WTC11 (cell line): ENCODE measurements around the gene TNRC6A. TPM values are rescaled to one million over a fixed set of nuclear protein-coding genes. Genes with fewer than 3 reads are reported as not detected.
"Not testable (repeated sequence)": the region's sequence is repeated elsewhere in the genome, so short reads cannot be mapped to it uniquely, and the experiment has no call there.

Experiments used
- ATAC-seq: fragments of 200-7000 bp; cut with Tn5 transposase; 2 replicates; pipeline ENCODE4 v1.10.0; 2021; ENCODE audit warnings: mild to moderate bottlenecking, moderate library complexity
- CTCF ChIA-PET: fragments of 300-600 bp; sonication (Branson Sonifier 250); formaldehyde crosslinking; loops from one replicate; lab custom pipeline; 2021; ENCODE audit warnings: antibody characterized with exemption; lab: Charles Lee
- POLR2A ChIA-PET: fragments of 350-600 bp; sonication (Branson Sonifier 250); formaldehyde crosslinking; loops from one replicate; lab custom pipeline; 2021; ENCODE audit warnings: antibody characterized with exemption; lab: Charles Lee
- DNase-seq: peaks from one replicate; pipeline ENCODE4 v3.0.0; 2021; ENCODE audit warnings: low spot score
- H3K27ac Mint-ChIP-seq: 2 replicates; pipeline ENCODE4 v1.8.0; 2021; ENCODE audit warnings: mixed read lengths
- H3K27me3 Mint-ChIP-seq: 2 replicates; pipeline ENCODE4 v1.8.0; 2021; ENCODE audit warnings: low read depth, mild to moderate bottlenecking, moderate library complexity, mixed read lengths
- H3K36me3 Mint-ChIP-seq: 2 replicates; pipeline ENCODE4 v1.8.0; 2021; ENCODE audit warnings: mixed read lengths
- H3K4me1 Mint-ChIP-seq: 2 replicates; pipeline ENCODE4 v1.8.0; 2022; ENCODE audit warnings: mixed read lengths
- H3K4me3 Mint-ChIP-seq: 2 replicates; pipeline ENCODE4 v1.8.0; 2021; ENCODE audit warnings: mild to moderate bottlenecking, moderate library complexity, mixed read lengths
- H3K9me3 Mint-ChIP-seq: 2 replicates; pipeline ENCODE4 v1.8.0; 2021; ENCODE audit warnings: mixed read lengths
- CREM ChIP-seq: sonication (generic); formaldehyde crosslinking; IDR thresholded peaks from 2 replicates; pipeline ENCODE4 v1.8.1; 2022; ENCODE audit warnings: mild to moderate bottlenecking, missing genetic modification reagents, moderate library complexity
- FOXJ3 ChIP-seq: sonication (generic); formaldehyde crosslinking; IDR thresholded peaks from 2 replicates; pipeline ENCODE4 v1.9.0; 2021; ENCODE audit warnings: missing genetic modification reagents, mild to moderate bottlenecking, borderline replicate concordance
- GTF2I ChIP-seq: fragments of 250-450 bp; sonication (Bioruptor Pico); conservative IDR thresholded peaks from 2 replicates; pipeline ENCODE4 v1.4.0; 2021; ENCODE audit warnings: mild to moderate bottlenecking
- IRF2 ChIP-seq: sonication (generic); formaldehyde crosslinking; IDR thresholded peaks from 2 replicates; pipeline ENCODE4 v1.8.0; 2022; ENCODE audit warnings: low read depth, missing genetic modification reagents, borderline replicate concordance
- KAT7 ChIP-seq: sonication (generic); formaldehyde crosslinking; IDR thresholded peaks from 2 replicates; pipeline ENCODE4 v1.8.1; 2023; ENCODE audit warnings: missing genetic modification reagents, mild to moderate bottlenecking, borderline replicate concordance
- MXD4 ChIP-seq: fragments of 250-450 bp; sonication (Bioruptor Pico); IDR thresholded peaks from 2 replicates; pipeline ENCODE4 v1.8.0; 2021; ENCODE audit warnings: mild to moderate bottlenecking, moderate library complexity, borderline replicate concordance
- NFYB ChIP-seq: sonication (generic); formaldehyde crosslinking; conservative IDR thresholded peaks from 2 replicates; pipeline ENCODE4 v1.8.0; 2022; ENCODE audit warnings: low read depth, missing genetic modification reagents
- NR1H2 ChIP-seq: sonication (generic); formaldehyde crosslinking; IDR thresholded peaks from 2 replicates; pipeline ENCODE4 v1.9.0; 2021; ENCODE audit warnings: mild to moderate bottlenecking, moderate library complexity, missing genetic modification reagents
- RORB ChIP-seq: fragments of 250-450 bp; sonication (Bioruptor Pico); IDR thresholded peaks from 2 replicates; pipeline ENCODE4 v1.9.0; 2021; ENCODE audit warnings: mild to moderate bottlenecking
- SMAD3 ChIP-seq: sonication (generic); formaldehyde crosslinking; IDR thresholded peaks from 2 replicates; pipeline ENCODE4 v1.8.0; 2022; ENCODE audit warnings: missing genetic modification reagents, mild to moderate bottlenecking, borderline replicate concordance
- SP1 ChIP-seq: sonication (generic); formaldehyde crosslinking; conservative IDR thresholded peaks from 2 replicates; pipeline ENCODE4 v1.8.1; 2022; ENCODE audit warnings: missing genetic modification reagents
- TEAD4 ChIP-seq: sonication (generic); formaldehyde crosslinking; IDR thresholded peaks from 2 replicates; pipeline ENCODE4 v1.8.0; 2022; ENCODE audit warnings: mild to moderate bottlenecking, missing genetic modification reagents
- ZBTB21 ChIP-seq: sonication (generic); formaldehyde crosslinking; IDR thresholded peaks from 2 replicates; pipeline ENCODE4 v1.8.1; 2023; ENCODE audit warnings: mild to moderate bottlenecking, missing genetic modification reagents, borderline replicate concordance
- ZNF138 ChIP-seq: sonication (generic); formaldehyde crosslinking; conservative IDR thresholded peaks from 2 replicates; pipeline ENCODE4 v1.8.1; 2022; ENCODE audit warnings: mild to moderate bottlenecking, moderate library complexity, missing genetic modification reagents
- ZNF219 ChIP-seq: sonication (generic); formaldehyde crosslinking; IDR thresholded peaks from 2 replicates; pipeline ENCODE4 v1.8.0; 2023; ENCODE audit warnings: missing genetic modification reagents, mild to moderate bottlenecking, borderline replicate concordance
- ZNF317 ChIP-seq: sonication (generic); formaldehyde crosslinking; IDR thresholded peaks from 2 replicates; pipeline ENCODE4 v1.8.1; 2023; ENCODE audit warnings: low read depth, mild to moderate bottlenecking, moderate library complexity, missing genetic modification reagents, borderline replicate concordance
- ZNF396 ChIP-seq: fragments of 250-450 bp; sonication (Bioruptor Pico); IDR thresholded peaks from 2 replicates; pipeline ENCODE4 v1.8.0; 2021; ENCODE audit warnings: mild to moderate bottlenecking, moderate library complexity, borderline replicate concordance
- ZNF423 ChIP-seq: fragments of 250-450 bp; sonication (Bioruptor Pico); IDR thresholded peaks from 2 replicates; pipeline ENCODE4 v2.1.2; 2022; ENCODE audit warnings: mild to moderate bottlenecking, moderate library complexity
- ZNF671 ChIP-seq: fragments of 250-450 bp; sonication (Bioruptor Pico); IDR thresholded peaks from 2 replicates; pipeline ENCODE4 v1.8.0; 2021; ENCODE audit warnings: mild to moderate bottlenecking
- total RNA-seq: library from RNA; stranded (reverse); gene quantifications from 3 replicates; pipeline ENCODE4 v1.2.3, GENCODE V29; 2021
- TF ChIP-seq, protein P1 (sequence below): fragments of 250-450 bp; sonication (Bioruptor Pico); IDR thresholded peaks from 2 replicates; pipeline ENCODE4 v1.8.0; 2021; ENCODE audit warnings: mild to moderate bottlenecking
- TF ChIP-seq, protein P2 (sequence below): sonication (generic); formaldehyde crosslinking; conservative IDR thresholded peaks from 2 replicates; pipeline ENCODE4 v1.8.1; 2023; ENCODE audit warnings: mild to moderate bottlenecking, low read depth, missing genetic modification reagents, moderate library complexity
- TF ChIP-seq, protein P3 (sequence below): sonication (generic); formaldehyde crosslinking; IDR thresholded peaks from 2 replicates; pipeline ENCODE4 v1.8.1; 2023; ENCODE audit warnings: mild to moderate bottlenecking, missing genetic modification reagents, moderate library complexity
- TF ChIP-seq, protein P4 (sequence below): sonication (generic); formaldehyde crosslinking; IDR thresholded peaks from 2 replicates; pipeline ENCODE4 v1.8.1; 2022; ENCODE audit warnings: mild to moderate bottlenecking, moderate library complexity, missing genetic modification reagents
- TF ChIP-seq, protein P5 (sequence below): sonication (generic); formaldehyde crosslinking; IDR thresholded peaks from 2 replicates; pipeline ENCODE4 v1.8.0; 2022; ENCODE audit warnings: mild to moderate bottlenecking, missing genetic modification reagents

The TNRC6A gene
- total RNA-seq, 1 experiment from 2014 or later, result 86.3 TPM

DNA sequence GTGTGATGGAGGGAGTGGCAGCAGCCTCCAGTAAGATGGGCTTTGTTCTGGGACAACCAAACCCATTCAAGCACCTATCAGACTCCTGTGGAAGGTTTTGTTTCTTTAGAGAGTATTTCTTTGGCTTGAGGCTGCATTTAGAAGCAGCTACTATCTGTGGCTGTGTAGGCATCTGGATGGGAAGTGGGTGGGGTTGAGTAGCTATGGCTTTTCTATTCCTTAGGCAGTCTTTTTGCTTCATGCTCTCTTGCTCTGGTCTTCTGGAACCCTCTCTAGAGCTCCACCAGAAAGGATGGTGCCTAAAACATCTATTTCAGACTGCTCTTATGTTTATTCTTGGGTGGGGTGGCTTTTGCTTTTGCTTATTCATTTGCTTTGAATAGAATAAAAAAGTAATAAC lies 19.9 kb downstream of the TNRC6A start:
- DNase-seq (no peak), ATAC-seq (no peak)
- peak overlapping the region; percentile 22; the same call in 1 of the 2 replicates for H3K27ac Mint-ChIP-seq
- H3K36me3 Mint-ChIP-seq, result peaks cover 12% of the 10 kb centered on the region
- no peak overlapping the region for H3K4me3 Mint-ChIP-seq
- H3K4me1 Mint-ChIP-seq, result peaks cover 67% of the 10 kb centered on the region
- POLR2A ChIA-PET, result no interaction called here
- TF ChIP-seq NR1H2 (CRISPR knock-in tag), result no peak
- TF ChIP-seq NFYB (CRISPR knock-in tag), result no peak
- no peak for TF ChIP-seq GTF2I
- TF ChIP-seq, protein P1, sequence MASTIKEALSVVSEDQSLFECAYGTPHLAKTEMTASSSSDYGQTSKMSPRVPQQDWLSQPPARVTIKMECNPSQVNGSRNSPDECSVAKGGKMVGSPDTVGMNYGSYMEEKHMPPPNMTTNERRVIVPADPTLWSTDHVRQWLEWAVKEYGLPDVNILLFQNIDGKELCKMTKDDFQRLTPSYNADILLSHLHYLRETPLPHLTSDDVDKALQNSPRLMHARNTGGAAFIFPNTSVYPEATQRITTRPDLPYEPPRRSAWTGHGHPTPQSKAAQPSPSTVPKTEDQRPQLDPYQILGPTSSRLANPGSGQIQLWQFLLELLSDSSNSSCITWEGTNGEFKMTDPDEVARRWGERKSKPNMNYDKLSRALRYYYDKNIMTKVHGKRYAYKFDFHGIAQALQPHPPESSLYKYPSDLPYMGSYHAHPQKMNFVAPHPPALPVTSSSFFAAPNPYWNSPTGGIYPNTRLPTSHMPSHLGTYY (CRISPR knock-in tag), result no peak
- no peak for TF ChIP-seq ZBTB21
- TF ChIP-seq ZNF317 (CRISPR knock-in tag), result no peak
- TF ChIP-seq ZNF423 (CRISPR knock-in tag), result no peak
- no peak for TF ChIP-seq SP1 (CRISPR knock-in tag)
- TF ChIP-seq, protein P2, sequence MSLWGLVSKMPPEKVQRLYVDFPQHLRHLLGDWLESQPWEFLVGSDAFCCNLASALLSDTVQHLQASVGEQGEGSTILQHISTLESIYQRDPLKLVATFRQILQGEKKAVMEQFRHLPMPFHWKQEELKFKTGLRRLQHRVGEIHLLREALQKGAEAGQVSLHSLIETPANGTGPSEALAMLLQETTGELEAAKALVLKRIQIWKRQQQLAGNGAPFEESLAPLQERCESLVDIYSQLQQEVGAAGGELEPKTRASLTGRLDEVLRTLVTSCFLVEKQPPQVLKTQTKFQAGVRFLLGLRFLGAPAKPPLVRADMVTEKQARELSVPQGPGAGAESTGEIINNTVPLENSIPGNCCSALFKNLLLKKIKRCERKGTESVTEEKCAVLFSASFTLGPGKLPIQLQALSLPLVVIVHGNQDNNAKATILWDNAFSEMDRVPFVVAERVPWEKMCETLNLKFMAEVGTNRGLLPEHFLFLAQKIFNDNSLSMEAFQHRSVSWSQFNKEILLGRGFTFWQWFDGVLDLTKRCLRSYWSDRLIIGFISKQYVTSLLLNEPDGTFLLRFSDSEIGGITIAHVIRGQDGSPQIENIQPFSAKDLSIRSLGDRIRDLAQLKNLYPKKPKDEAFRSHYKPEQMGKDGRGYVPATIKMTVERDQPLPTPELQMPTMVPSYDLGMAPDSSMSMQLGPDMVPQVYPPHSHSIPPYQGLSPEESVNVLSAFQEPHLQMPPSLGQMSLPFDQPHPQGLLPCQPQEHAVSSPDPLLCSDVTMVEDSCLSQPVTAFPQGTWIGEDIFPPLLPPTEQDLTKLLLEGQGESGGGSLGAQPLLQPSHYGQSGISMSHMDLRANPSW, result no peak
- no peak for TF ChIP-seq IRF2
- no peak for TF ChIP-seq ZNF219 (CRISPR knock-in tag)
- no peak for TF ChIP-seq TEAD4
- TF ChIP-seq MXD4 (CRISPR knock-in tag), result no peak
- TF ChIP-seq, protein P3, sequence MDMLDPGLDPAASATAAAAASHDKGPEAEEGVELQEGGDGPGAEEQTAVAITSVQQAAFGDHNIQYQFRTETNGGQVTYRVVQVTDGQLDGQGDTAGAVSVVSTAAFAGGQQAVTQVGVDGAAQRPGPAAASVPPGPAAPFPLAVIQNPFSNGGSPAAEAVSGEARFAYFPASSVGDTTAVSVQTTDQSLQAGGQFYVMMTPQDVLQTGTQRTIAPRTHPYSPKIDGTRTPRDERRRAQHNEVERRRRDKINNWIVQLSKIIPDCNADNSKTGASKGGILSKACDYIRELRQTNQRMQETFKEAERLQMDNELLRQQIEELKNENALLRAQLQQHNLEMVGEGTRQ, result no peak
- TF ChIP-seq ZNF396 (CRISPR knock-in tag), result no peak
- no peak for TF ChIP-seq CREM (CRISPR knock-in tag)
- TF ChIP-seq KAT7 (CRISPR knock-in tag), result no peak
- TF ChIP-seq ZNF671 (CRISPR knock-in tag), result no peak
- TF ChIP-seq RORB (CRISPR knock-in tag), result no peak
- H3K9me3 Mint-ChIP-seq, result no peaks in the 10 kb centered on the region
- CTCF ChIA-PET, result interaction anchor here (0.6 kb wide), 1 partner anchor 476 kb away, joined by 3 read pairs; no protein-coding TSS in a partner anchor
- no peaks in the 10 kb centered on the region for H3K27me3 Mint-ChIP-seq

DNA sequence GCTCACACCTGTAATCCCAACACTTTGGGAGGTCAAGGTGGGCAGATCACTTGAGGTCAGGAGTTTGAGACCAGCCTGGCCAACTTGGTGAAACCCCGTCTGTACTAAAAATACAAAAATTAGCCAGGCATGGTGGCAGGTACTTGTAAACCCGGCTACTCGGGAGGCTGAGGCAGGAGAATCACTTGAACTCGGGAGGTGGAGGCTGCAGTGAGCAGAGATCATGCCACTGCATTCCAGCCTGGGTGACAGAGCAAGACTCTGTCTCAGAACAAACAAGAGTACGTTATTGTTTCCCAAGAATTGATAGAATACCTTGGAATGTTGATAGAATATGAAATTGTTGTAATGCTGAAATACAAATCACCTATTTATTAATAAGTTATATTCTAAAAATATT lies 20.4 kb downstream of the TNRC6A start:
- H3K9me3 Mint-ChIP-seq, POLR2A ChIA-PET, CTCF ChIA-PET, H3K27me3 Mint-ChIP-seq, H3K4me3 Mint-ChIP-seq, DNase-seq, ATAC-seq, H3K27ac Mint-ChIP-seq: not testable (repeated sequence)
- Mint-ChIP-seq H3K36me3 (peaks cover 12% of the 10 kb centered on the region), H3K4me1 (peaks cover 66% of the 10 kb centered on the region)

DNA sequence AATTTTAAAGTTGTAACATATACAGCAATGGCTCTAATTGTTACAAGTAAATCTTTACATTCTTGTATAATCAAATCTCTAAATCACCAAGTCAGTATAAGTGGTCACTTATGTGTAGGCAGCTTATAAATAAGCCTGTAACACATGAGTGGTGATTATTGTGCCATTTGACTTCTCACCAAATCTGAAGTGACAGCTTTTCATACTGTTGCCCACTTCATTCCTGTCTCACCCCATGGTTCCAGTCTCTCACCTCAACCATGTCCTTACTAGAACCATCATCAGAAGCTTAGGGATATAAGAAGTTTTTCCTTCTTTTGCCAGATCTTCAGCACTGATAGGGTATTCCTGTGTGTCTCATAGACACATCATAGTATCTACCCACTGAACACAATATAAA lies 23.5 kb downstream of the TNRC6A start:
- Mint-ChIP-seq H3K27me3 (no peaks in the 10 kb centered on the region), H3K9me3 (no peaks in the 10 kb centered on the region), H3K4me1 (peaks cover 47% of the 10 kb centered on the region), H3K36me3 (peaks cover 5% of the 10 kb centered on the region), H3K4me3 (no peak overlapping the region), H3K27ac (no peak overlapping the region)
- no peak for DNase-seq
- ATAC-seq, result no peak
- POLR2A ChIA-PET, result no interaction called here
- CTCF ChIA-PET, result interaction anchor here (0.6 kb wide), 1 partner anchor 89 kb away, joined by 3 read pairs; no protein-coding TSS in a partner anchor
- TF ChIP-seq ZNF671 (CRISPR knock-in tag) (no peak), FOXJ3 (CRISPR knock-in tag) (no peak), SMAD3 (CRISPR knock-in tag) (no peak), RORB (CRISPR knock-in tag) (no peak), ZNF138 (CRISPR knock-in tag) (no peak)
- TF ChIP-seq, protein P2, result no peak
- TF ChIP-seq, protein P4, sequence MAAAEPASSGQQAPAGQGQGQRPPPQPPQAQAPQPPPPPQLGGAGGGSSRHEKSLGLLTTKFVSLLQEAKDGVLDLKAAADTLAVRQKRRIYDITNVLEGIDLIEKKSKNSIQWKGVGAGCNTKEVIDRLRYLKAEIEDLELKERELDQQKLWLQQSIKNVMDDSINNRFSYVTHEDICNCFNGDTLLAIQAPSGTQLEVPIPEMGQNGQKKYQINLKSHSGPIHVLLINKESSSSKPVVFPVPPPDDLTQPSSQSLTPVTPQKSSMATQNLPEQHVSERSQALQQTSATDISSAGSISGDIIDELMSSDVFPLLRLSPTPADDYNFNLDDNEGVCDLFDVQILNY (CRISPR knock-in tag), result no peak
- TF ChIP-seq, protein P5, sequence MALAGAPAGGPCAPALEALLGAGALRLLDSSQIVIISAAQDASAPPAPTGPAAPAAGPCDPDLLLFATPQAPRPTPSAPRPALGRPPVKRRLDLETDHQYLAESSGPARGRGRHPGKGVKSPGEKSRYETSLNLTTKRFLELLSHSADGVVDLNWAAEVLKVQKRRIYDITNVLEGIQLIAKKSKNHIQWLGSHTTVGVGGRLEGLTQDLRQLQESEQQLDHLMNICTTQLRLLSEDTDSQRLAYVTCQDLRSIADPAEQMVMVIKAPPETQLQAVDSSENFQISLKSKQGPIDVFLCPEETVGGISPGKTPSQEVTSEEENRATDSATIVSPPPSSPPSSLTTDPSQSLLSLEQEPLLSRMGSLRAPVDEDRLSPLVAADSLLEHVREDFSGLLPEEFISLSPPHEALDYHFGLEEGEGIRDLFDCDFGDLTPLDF (CRISPR knock-in tag), result no peak
